ENCODE measurements around the gene SPTBN5.

SPTBN5 gene

GRCh38 chr15:41914411-41914810 lies 20.6 kb upstream of the SPTBN5 start:
- H3K4me2 ChIP-seq (ENCODE audit: low read length), result no peak overlapping the region
- no peak overlapping the region for H2AFZ ChIP-seq (ENCODE audit: low read length)
- TF ChIP-seq EZH2 (IDR thresholded peaks at IDR 0.05; ENCODE audit: borderline replicate concordance, low read length) (no peak), CTCF (IDR thresholded peaks at IDR 0.05; ENCODE audit: low read length) (no peak)
- H3F3A ChIP-seq (ENCODE audit: insufficient read depth, low read length), result no peaks in the 10 kb centered on the region
- H3K27me3 ChIP-seq (ENCODE audit: insufficient read depth, low read length), result no peaks in the 10 kb centered on the region
- H3K79me2 ChIP-seq (ENCODE audit: insufficient read depth, low read length), result no peaks in the 10 kb centered on the region
- no peak overlapping the region for H3K9ac ChIP-seq (ENCODE audit: low read length)
- H3K9me3 ChIP-seq (ENCODE audit: low read length), result no peaks in the 10 kb centered on the region
- no peaks in the 10 kb centered on the region for H4K20me1 ChIP-seq (ENCODE audit: insufficient read depth, low read length)
- H3K4me1 ChIP-seq (ENCODE audit: insufficient read depth, low read length, severe bottlenecking), result peaks cover 9% of the 10 kb centered on the region
- no peaks in the 10 kb centered on the region for H3K36me3 ChIP-seq (ENCODE audit: insufficient read depth, low read length)
- H3K9me2 ChIP-seq (ENCODE audit: low read depth, low read length), result no peaks in the 10 kb centered on the region
- no peak overlapping the region for H3K4me3 ChIP-seq (ENCODE audit: low read depth, low read length, poor library complexity, severe bottlenecking)
- H3K27ac ChIP-seq (ENCODE audit: low read depth, low read length, poor library complexity, severe bottlenecking), result no peak overlapping the region

- peaks cover 9% of the 10 kb centered on the region for H3K4me1 ChIP-seq (ENCODE audit: insufficient read depth, low read length, severe bottlenecking)
- H3K4me3 ChIP-seq (ENCODE audit: low read depth, low read length, poor library complexity, severe bottlenecking), result no peak overlapping the region
- no peaks in the 10 kb centered on the region for H3K27me3 ChIP-seq (ENCODE audit: insufficient read depth, low read length)
- no peak overlapping the region for H3K27ac ChIP-seq (ENCODE audit: low read depth, low read length, poor library complexity, severe bottlenecking)
- no peak overlapping the region for H2AFZ ChIP-seq (ENCODE audit: low read length)
- no peaks in the 10 kb centered on the region for H3F3A ChIP-seq (ENCODE audit: insufficient read depth, low read length)
- TF ChIP-seq CTCF (IDR thresholded peaks at IDR 0.05; ENCODE audit: low read length) (no peak), EZH2 (IDR thresholded peaks at IDR 0.05; ENCODE audit: borderline replicate concordance, low read length) (no peak)
- no peak overlapping the region for H3K4me2 ChIP-seq (ENCODE audit: low read length)
- H3K9ac ChIP-seq (ENCODE audit: low read length), result no peak overlapping the region
- no peaks in the 10 kb centered on the region for H3K9me2 ChIP-seq (ENCODE audit: low read depth, low read length)
- no peaks in the 10 kb centered on the region for H3K36me3 ChIP-seq (ENCODE audit: insufficient read depth, low read length)
- H4K20me1 ChIP-seq (ENCODE audit: insufficient read depth, low read length), result no peaks in the 10 kb centered on the region
- H3K79me2 ChIP-seq (ENCODE audit: insufficient read depth, low read length), result no peaks in the 10 kb centered on the region
- H3K9me3 ChIP-seq (ENCODE audit: low read length), result no peaks in the 10 kb centered on the region
These were observed 19.4 kb upstream of the SPTBN5 start for GRCh38 chr15:41913256-41913655.

GRCh38 chr15:41911691-41912345 lies 18.0 kb upstream of the SPTBN5 start:
- H3K27ac ChIP-seq (ENCODE audit: low read depth, low read length, poor library complexity, severe bottlenecking), result no peak overlapping the region
- H2AFZ ChIP-seq (ENCODE audit: low read length), result no peak overlapping the region
- H3K79me2 ChIP-seq (ENCODE audit: insufficient read depth, low read length), result no peaks in the 10 kb centered on the region
- H3K27me3 ChIP-seq (ENCODE audit: insufficient read depth, low read length), result no peaks in the 10 kb centered on the region
- H3K4me3 ChIP-seq (ENCODE audit: low read depth, low read length, poor library complexity, severe bottlenecking), result no peak overlapping the region
- no peak overlapping the region for H3K9ac ChIP-seq (ENCODE audit: low read length)
- H3K9me2 ChIP-seq (ENCODE audit: low read depth, low read length), result no peaks in the 10 kb centered on the region
- H4K20me1 ChIP-seq (ENCODE audit: insufficient read depth, low read length), result no peaks in the 10 kb centered on the region
- no peak overlapping the region for H3K4me2 ChIP-seq (ENCODE audit: low read length)
- 0 out of 2 replicates have a peak, but pooled peaks cover 4% of the 10 kb centered on the region for H3K9me3 ChIP-seq (ENCODE audit: low read length)
- peaks cover 7% of the 10 kb centered on the region for H3K36me3 ChIP-seq (ENCODE audit: insufficient read depth, low read length)
- TF ChIP-seq CTCF (IDR thresholded peaks at IDR 0.05; ENCODE audit: low read length) (no peak), EZH2 (IDR thresholded peaks at IDR 0.05; ENCODE audit: borderline replicate concordance, low read length) (no peak)
- H3K4me1 ChIP-seq (ENCODE audit: insufficient read depth, low read length, severe bottlenecking), result peaks cover 9% of the 10 kb centered on the region
- H3F3A ChIP-seq (ENCODE audit: insufficient read depth, low read length), result no peaks in the 10 kb centered on the region
